Measurements from ENCODE around the gene ALOX12.
"Not testable (repeated sequence)": the region's sequence is repeated elsewhere in the genome, so short reads cannot be mapped to it uniquely, and the experiment has no call there.

Gene ALOX12

GRCh38 chr17:6981426-6981825, 14.4 kb upstream of the ALOX12 start:
- H3K27ac ChIP-seq (ENCODE audit: low read depth, low read length) = no peak overlapping the region
- no peak overlapping the region for H3K4me3 ChIP-seq (ENCODE audit: low read depth in 1 of 5, low read length in 5 of 5)
- peaks cover 0 to 5% (median 0%) of the 10 kb centered on the region in 5 donors for H3K9me3 ChIP-seq (ENCODE audit: control insufficient read depth in 5 of 5, low read length in 5 of 5)
- H3K36me3 ChIP-seq (ENCODE audit: control insufficient read depth in 5 of 5, insufficient read depth in 5 of 5, low read length in 5 of 5) = no peaks in the 10 kb centered on the region
- H3K27me3 ChIP-seq (ENCODE audit: control insufficient read depth in 5 of 5, insufficient read depth in 4 of 5, low read length in 5 of 5) = no peaks in the 10 kb centered on the region
- no peaks in the 10 kb centered on the region for H3K4me1 ChIP-seq (ENCODE audit: control insufficient read depth in 5 of 5, insufficient read depth in 5 of 5, low read length in 5 of 5)
- H3K9ac ChIP-seq (ENCODE audit: low read length in 5 of 5) = no peak overlapping the region

GRCh38 chr17:6985266-6985665, 10.6 kb upstream of the ALOX12 start:
- no peak overlapping the region for H3K4me3 ChIP-seq (ENCODE audit: low read depth in 1 of 5, low read length in 5 of 5)
- no peak overlapping the region for H3K9ac ChIP-seq (ENCODE audit: low read length in 5 of 5)
- peaks cover 0 to 3% (median 0%) of the 10 kb centered on the region in 5 donors for H3K4me1 ChIP-seq (ENCODE audit: control insufficient read depth in 5 of 5, insufficient read depth in 5 of 5, low read length in 5 of 5)
- H3K36me3 ChIP-seq (ENCODE audit: control insufficient read depth in 5 of 5, insufficient read depth in 5 of 5, low read length in 5 of 5) = no peaks in the 10 kb centered on the region
- H3K27me3 ChIP-seq (ENCODE audit: control insufficient read depth in 5 of 5, insufficient read depth in 4 of 5, low read length in 5 of 5) = no peaks in the 10 kb centered on the region
- no peak overlapping the region for H3K27ac ChIP-seq (ENCODE audit: low read depth, low read length)
- peaks cover 0 to 3% (median 0%) of the 10 kb centered on the region in 5 donors for H3K9me3 ChIP-seq (ENCODE audit: control insufficient read depth in 5 of 5, low read length in 5 of 5)

- H3K9ac ChIP-seq (ENCODE audit: low read length in 5 of 5) = no peak overlapping the region
- peaks cover 0 to 3% (median 0%) of the 10 kb centered on the region in 5 donors for H3K4me1 ChIP-seq (ENCODE audit: control insufficient read depth in 5 of 5, insufficient read depth in 5 of 5, low read length in 5 of 5)
- H3K27me3 ChIP-seq (ENCODE audit: control insufficient read depth in 5 of 5, insufficient read depth in 4 of 5, low read length in 5 of 5) = no peaks in the 10 kb centered on the region
- H3K9me3 ChIP-seq (ENCODE audit: control insufficient read depth in 5 of 5, low read length in 5 of 5) = peaks cover 0 to 3% (median 0%) of the 10 kb centered on the region in 5 donors
- no peak overlapping the region for H3K27ac ChIP-seq (ENCODE audit: low read depth, low read length)
- H3K36me3 ChIP-seq (ENCODE audit: control insufficient read depth in 5 of 5, insufficient read depth in 5 of 5, low read length in 5 of 5) = no peaks in the 10 kb centered on the region
- no peak overlapping the region for H3K4me3 ChIP-seq (ENCODE audit: low read depth in 1 of 5, low read length in 5 of 5)
These were observed 9.2 kb upstream of the ALOX12 start for GRCh38 chr17:6986676-6987075.

GRCh38 chr17:6989779-6990178, 6.1 kb upstream of the ALOX12 start:
- Histone ChIP-seq H3K9me3 (ENCODE audit: control insufficient read depth in 5 of 5, low read length in 5 of 5) (peaks cover 0 to 3% (median 0%) of the 10 kb centered on the region in 5 donors), H3K27me3 (ENCODE audit: control insufficient read depth in 5 of 5, insufficient read depth in 4 of 5, low read length in 5 of 5) (no peaks in the 10 kb centered on the region), H3K9ac (ENCODE audit: low read length in 5 of 5) (no peak overlapping the region), H3K27ac (ENCODE audit: low read depth, low read length) (no peak overlapping the region), H3K36me3 (ENCODE audit: control insufficient read depth in 5 of 5, insufficient read depth in 5 of 5, low read length in 5 of 5) (no peaks in the 10 kb centered on the region), H3K4me3 (ENCODE audit: low read depth in 1 of 5, low read length in 5 of 5) (no peak overlapping the region), H3K4me1 (ENCODE audit: control insufficient read depth in 5 of 5, insufficient read depth in 5 of 5, low read length in 5 of 5) (peaks cover 0 to 3% (median 0%) of the 10 kb centered on the region in 5 donors)

- H3K4me1 ChIP-seq (ENCODE audit: control insufficient read depth in 5 of 5, insufficient read depth in 5 of 5, low read length in 5 of 5) = peaks cover 0 to 15% (median 12%) of the 10 kb centered on the region in 5 donors
- H3K9me3 ChIP-seq (ENCODE audit: control insufficient read depth in 5 of 5, low read length in 5 of 5) = not testable (repeated sequence)
- H3K36me3 ChIP-seq (ENCODE audit: control insufficient read depth in 5 of 5, insufficient read depth in 5 of 5, low read length in 5 of 5) = peaks cover 4 to 20% (median 13%) of the 10 kb centered on the region in 5 donors
These were observed 2.2 kb upstream of the ALOX12 start for GRCh38 chr17:6993613-6994056.

GRCh38 chr17:6994118-6994598, 1.7 kb upstream of the ALOX12 start:
- Histone ChIP-seq H3K9me3 (ENCODE audit: control insufficient read depth in 5 of 5, low read length in 5 of 5) (peaks cover 0 to 2% (median 0%) of the 10 kb centered on the region in 5 donors), H3K4me1 (ENCODE audit: control insufficient read depth in 5 of 5, insufficient read depth in 5 of 5, low read length in 5 of 5) (peaks cover 0 to 15% (median 12%) of the 10 kb centered on the region in 5 donors), H3K9ac (ENCODE audit: low read length in 5 of 5) (no peak overlapping the region), H3K4me3 (ENCODE audit: low read depth in 1 of 5, low read length in 5 of 5) (no peak overlapping the region), H3K36me3 (ENCODE audit: control insufficient read depth in 5 of 5, insufficient read depth in 5 of 5, low read length in 5 of 5) (peaks cover 4 to 25% (median 19%) of the 10 kb centered on the region in 5 donors), H3K27ac (ENCODE audit: low read depth, low read length) (no peak overlapping the region), H3K27me3 (ENCODE audit: control insufficient read depth in 5 of 5, insufficient read depth in 4 of 5, low read length in 5 of 5) (no peaks in the 10 kb centered on the region)

More at GRCh38 chr17:6993613-6994056, 2.2 kb upstream of the ALOX12 start:
- H3K4me3 ChIP-seq (ENCODE audit: low read depth in 1 of 5, low read length in 5 of 5); H3K27me3 ChIP-seq (ENCODE audit: control insufficient read depth in 5 of 5, insufficient read depth in 4 of 5, low read length in 5 of 5); H3K27ac ChIP-seq (ENCODE audit: low read depth, low read length); H3K9ac ChIP-seq (ENCODE audit: low read length in 5 of 5): not testable (repeated sequence)

GRCh38 chr17:6994666-6995256, 1.1 kb upstream of the ALOX12 start:
- Histone ChIP-seq H3K27me3 (ENCODE audit: control insufficient read depth in 5 of 5, insufficient read depth in 4 of 5, low read length in 5 of 5) (no peaks in the 10 kb centered on the region), H3K27ac (ENCODE audit: low read depth, low read length) (no peak overlapping the region), H3K36me3 (ENCODE audit: control insufficient read depth in 5 of 5, insufficient read depth in 5 of 5, low read length in 5 of 5) (peaks cover 4 to 31% (median 25%) of the 10 kb centered on the region in 5 donors), H3K9me3 (ENCODE audit: control insufficient read depth in 5 of 5, low read length in 5 of 5) (no peaks in the 10 kb centered on the region), H3K9ac (ENCODE audit: low read length in 5 of 5) (no peak overlapping the region), H3K4me1 (ENCODE audit: control insufficient read depth in 5 of 5, insufficient read depth in 5 of 5, low read length in 5 of 5) (peaks cover 0 to 15% (median 12%) of the 10 kb centered on the region in 5 donors), H3K4me3 (ENCODE audit: low read depth in 1 of 5, low read length in 5 of 5) (no peak overlapping the region)

GRCh38 chr17:6996256-6997011, 585 bp downstream of the ALOX12 start:
- Histone ChIP-seq H3K9ac (ENCODE audit: low read length in 5 of 5) (no peak overlapping the region), H3K27ac (ENCODE audit: low read depth, low read length) (no peak overlapping the region), H3K4me1 (ENCODE audit: control insufficient read depth in 5 of 5, insufficient read depth in 5 of 5, low read length in 5 of 5) (peaks cover 0 to 15% (median 12%) of the 10 kb centered on the region in 5 donors), H3K4me3 (ENCODE audit: low read depth in 1 of 5, low read length in 5 of 5) (peak overlapping the region in 3 of 5 donors; percentile 14 to 60 (median 45)), H3K9me3 (ENCODE audit: control insufficient read depth in 5 of 5, low read length in 5 of 5) (no peaks in the 10 kb centered on the region), H3K27me3 (ENCODE audit: control insufficient read depth in 5 of 5, insufficient read depth in 4 of 5, low read length in 5 of 5) (no peaks in the 10 kb centered on the region), H3K36me3 (ENCODE audit: control insufficient read depth in 5 of 5, insufficient read depth in 5 of 5, low read length in 5 of 5) (peaks cover 4 to 47% (median 41%) of the 10 kb centered on the region in 5 donors)

GRCh38 chr17:6997171-6997570, 1.3 kb downstream of the ALOX12 start:
- H3K27ac ChIP-seq (ENCODE audit: low read depth, low read length) = no peak overlapping the region
- H3K9me3 ChIP-seq (ENCODE audit: control insufficient read depth in 5 of 5, low read length in 5 of 5) = no peaks in the 10 kb centered on the region
- H3K36me3 ChIP-seq (ENCODE audit: control insufficient read depth in 5 of 5, insufficient read depth in 5 of 5, low read length in 5 of 5) = peaks cover 9 to 55% (median 48%) of the 10 kb centered on the region in 5 donors
- H3K9ac ChIP-seq (ENCODE audit: low read length in 5 of 5) = no peak overlapping the region
- peaks cover 0 to 15% (median 12%) of the 10 kb centered on the region in 5 donors for H3K4me1 ChIP-seq (ENCODE audit: control insufficient read depth in 5 of 5, insufficient read depth in 5 of 5, low read length in 5 of 5)
- H3K27me3 ChIP-seq (ENCODE audit: control insufficient read depth in 5 of 5, insufficient read depth in 4 of 5, low read length in 5 of 5) = no peaks in the 10 kb centered on the region
- H3K4me3 ChIP-seq (ENCODE audit: low read depth in 1 of 5, low read length in 5 of 5) = no peak overlapping the region

Data from subcutaneous abdominal adipose tissue (tissue), 5 donors.